B cell (primary cell): ENCODE results near the gene AUTS2.

Experiments
- CTCF ChIP-seq: fragments of 200-600 bp; IDR thresholded peaks from one replicate; pipeline ENCODE4 v1.8.0; 2022; ENCODE audit warnings: antibody characterized with exemption, mild to moderate bottlenecking
- EZH2 ChIP-seq: IDR thresholded peaks from 2 replicates; pipeline ENCODE4 v1.6.1; 2012; ENCODE audit warnings: borderline replicate concordance, low read depth, mild to moderate bottlenecking, moderate library complexity, low read length; ENCODE audit not compliant: insufficient read depth, poor library complexity, severe bottlenecking

GRCh38 chr7:69700331-69700730 is 102.1 kb downstream of the AUTS2 start:
- TF ChIP-seq CTCF, result no peak
- no peak for TF ChIP-seq EZH2
